COLO829 (cell line): ENCODE results near the gene C4BPB.
A peak's percentile ranks its signal among the peaks of the same experiment; 100 is the strongest.

ENCODE experiments used
- DNase-seq: peaks from one replicate; pipeline ENCODE4 v3.0.0; 2012; ENCODE audit warnings: low spot score

The C4BPB gene

DNA sequence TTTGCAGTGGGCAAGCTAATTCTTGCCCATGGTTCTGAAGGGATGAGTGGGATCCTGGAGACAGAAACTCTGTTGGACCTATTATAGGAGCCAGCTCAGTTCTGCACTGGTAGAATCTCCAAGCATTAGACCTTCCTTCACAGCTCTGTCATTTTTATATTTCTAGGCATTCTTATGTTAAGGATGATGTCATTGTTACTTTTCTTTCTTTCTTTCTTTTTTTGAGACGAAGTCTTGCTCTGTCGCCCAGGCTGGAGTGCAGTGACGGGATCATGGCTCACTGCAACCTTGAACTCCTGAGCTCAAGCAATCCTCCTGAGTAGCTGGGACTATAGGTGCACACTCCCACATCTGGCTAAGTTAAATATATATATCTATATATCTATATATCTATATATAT, 28.1 kb upstream of the C4BPB start:
- DNase-seq = no peak

DNA sequence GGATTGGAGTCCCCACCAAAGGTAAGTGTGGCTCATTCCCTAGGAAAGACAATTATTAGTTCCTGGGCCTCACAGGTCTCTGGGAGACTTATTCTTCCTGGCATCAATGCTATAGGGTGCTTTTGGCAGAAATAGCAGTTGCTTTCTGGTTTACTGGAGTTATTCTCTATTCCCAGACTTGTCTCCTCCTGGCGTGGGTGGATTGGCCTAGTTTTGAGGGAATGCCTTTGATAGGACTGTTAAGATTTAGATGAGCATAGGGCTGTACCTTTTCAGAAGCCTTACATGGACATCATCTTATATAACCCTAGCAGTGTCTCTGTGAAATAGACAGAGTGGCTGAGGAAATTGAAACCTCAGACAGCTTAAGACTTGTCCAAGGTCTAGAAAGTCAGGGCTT, 26.6 kb upstream of the C4BPB start:
- DNase-seq = no peak

DNA sequence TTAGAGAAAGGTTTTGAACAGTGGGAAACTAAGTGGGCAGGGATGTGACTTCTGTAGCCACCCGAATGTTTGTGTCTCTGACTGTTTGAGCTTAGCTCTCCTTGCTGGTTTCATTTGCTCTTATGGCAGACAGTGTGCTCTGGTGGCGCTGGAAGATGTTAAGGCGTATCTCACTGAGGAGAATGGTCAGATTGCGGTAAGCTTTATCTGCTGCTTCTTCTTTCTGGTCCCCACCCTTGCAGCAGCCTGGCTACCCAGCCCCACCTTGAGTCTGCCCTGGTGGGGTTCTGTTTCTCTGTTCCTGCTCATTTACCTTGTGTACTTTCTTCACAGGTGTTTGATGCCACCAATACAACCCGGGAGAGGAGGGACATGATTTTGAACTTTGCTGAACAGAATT, 25.6 kb upstream of the C4BPB start:
- no peak for DNase-seq

DNA sequence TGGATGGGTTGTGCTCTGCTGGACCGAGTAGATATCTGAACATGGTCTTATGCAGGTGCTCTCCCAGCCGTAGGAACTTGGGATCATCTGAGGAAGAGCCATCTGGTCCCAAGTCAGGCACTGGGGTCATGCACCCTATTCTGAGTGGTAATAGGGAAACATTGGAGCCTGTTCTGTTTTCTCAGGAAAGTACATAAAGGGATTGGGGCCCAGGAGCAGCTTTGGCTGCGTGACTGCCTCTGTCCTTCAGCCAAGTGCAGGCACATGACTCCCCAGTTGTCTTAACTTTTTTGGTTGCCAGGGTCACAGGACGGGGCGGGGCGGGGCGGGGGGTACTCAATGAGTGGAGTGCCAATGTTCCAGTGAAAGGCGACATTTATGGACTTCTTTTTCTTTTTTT, 24.1 kb upstream of the C4BPB start:
- no peak for DNase-seq

DNA sequence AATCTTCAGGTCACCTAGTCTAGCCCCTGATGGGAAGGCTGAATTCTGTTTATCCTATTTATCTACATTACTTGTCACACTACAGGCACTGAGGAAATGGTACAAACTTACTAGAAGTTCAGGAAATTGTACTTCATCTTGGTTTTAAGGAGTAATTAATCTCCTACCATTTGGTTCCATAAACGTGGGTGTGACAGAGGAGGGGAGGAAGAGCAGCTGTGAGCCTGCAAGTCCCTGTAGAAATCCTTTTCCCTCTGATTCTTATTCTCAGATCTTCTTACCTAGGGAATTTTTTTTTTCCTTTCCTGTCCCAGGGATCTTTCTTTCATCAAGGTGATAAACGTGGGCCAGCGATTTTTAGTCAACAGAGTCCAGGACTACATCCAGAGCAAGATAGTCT, 21.5 kb upstream of the C4BPB start:
- no peak for DNase-seq

DNA sequence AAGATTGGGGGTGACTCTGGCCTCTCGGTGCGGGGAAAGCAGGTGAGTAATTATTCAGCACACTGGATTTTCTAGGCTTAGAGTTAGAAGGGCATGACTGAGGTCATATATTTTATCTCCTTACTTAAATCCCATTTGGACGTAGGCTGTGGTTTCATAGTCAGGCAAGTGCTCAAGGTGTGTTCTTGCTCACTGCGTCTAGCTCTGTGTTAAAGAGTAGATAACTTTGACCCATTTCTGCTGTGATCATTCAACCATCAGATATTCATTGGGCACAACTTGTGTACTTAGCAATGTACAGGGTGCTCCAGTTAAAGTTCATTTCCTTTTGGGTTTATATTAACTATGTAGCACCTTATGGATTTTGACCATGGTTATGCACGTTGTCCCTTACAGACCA, 21.0 kb upstream of the C4BPB start:
- no peak for DNase-seq

DNA sequence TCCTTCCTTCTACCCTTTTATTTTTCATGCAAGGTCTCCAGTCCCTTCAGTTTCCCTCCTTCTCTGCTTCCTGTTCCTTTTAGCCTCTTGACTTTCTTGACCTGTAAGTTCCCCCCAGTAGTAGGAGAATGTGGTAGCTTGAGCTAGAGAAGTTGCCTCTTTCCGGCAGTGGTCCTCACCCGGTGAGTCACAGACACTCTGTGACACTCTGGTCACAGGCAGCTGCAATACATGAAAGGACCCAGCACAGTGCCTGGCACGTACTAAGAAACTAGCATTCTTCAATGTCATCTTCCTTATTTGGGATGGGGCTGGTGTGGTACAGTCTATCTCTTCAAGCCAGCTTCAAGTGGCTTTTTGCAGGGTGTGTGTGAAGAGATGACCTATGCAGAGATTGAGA, 19.6 kb upstream of the C4BPB start:
- DNase-seq = no peak

DNA sequence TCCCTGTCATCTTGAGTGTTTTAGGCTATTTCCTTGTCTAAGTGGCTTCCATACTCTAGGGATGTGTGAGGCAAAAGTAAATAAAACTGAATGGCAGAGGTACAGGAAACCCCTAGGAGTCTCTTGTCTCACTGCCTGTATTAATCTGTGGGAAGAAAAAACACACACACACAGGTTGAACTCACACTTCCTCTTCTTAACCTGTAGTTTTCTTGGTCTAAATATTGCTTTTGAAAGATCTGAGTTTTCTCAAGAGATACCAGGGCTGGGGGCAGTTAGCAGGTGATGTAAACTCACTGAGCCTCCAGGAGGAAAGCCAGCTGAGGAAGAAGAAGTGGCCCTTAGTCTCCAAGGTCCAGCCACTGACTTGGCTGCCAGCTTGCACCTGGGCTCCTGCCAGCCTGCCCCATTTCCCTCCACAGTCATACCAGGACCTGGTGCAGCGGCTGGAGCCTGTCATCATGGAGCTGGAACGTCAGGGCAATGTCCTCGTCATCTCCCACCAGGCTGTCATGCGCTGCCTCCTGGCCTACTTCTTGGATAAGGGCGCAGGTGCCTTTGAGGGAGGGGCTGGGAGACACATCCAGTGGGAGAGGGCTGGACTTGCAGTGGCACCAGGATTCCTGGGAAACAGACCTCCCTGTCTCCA, 18.7 kb upstream of the C4BPB start:
- no peak for DNase-seq

DNA sequence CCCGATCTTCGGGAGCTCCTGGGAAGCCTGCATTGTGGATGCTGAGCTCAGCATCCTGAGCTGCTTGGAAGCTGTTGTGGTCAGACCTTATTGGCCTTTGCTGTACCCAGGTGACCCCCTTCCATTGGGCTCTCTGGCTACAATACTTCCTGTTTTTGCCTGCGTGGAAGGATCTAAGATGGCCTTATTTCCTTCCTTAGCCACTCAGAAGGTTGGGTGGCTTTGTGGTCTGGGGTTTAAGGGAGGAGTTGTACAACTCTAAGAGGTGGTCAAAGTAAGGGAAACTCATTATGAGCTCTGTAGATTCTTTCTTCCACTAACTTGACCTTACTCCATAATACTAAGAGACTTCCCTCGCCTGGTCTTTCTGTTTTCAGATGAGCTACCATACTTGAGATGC, 17.8 kb upstream of the C4BPB start:
- no peak for DNase-seq

DNA sequence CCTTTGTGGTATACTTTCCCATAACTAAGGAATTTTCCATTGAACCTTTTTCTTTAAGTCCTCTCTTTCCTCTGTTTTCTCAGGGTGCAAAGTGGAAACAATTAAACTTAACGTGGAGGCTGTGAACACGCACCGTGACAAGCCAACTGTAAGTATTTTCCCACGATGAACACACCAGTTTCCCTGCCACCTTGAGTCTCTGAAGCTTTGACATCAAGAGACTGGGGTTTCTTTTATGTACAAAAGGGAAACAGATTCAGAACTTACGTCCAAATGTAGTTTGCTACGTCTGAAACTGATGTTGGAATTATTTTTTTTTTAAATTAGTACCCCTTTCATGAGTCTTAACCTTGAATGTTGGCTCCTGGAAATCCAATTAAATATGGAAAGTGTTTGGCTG, 17.2 kb upstream of the C4BPB start:
- DNase-seq = no peak

DNA sequence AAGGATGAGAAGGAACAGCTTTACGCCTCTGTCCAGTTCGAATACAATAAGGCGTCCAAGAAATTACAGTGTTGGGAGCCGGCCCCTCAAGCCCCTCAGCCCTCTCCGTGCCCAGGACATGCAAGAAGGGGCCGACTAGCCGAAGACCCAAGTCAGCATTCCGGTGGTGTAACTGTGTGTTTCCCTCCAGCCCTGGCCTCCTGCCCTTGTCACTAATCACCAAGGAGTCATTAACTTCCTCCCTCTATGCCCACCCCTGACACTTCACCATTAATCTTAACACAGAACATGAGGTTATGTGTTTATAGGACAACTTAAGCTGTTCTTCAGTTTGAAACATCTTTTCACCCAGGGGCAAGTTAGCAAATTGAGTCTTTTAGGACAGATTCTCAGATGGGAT, 16.4 kb upstream of the C4BPB start:
- no peak for DNase-seq

DNA sequence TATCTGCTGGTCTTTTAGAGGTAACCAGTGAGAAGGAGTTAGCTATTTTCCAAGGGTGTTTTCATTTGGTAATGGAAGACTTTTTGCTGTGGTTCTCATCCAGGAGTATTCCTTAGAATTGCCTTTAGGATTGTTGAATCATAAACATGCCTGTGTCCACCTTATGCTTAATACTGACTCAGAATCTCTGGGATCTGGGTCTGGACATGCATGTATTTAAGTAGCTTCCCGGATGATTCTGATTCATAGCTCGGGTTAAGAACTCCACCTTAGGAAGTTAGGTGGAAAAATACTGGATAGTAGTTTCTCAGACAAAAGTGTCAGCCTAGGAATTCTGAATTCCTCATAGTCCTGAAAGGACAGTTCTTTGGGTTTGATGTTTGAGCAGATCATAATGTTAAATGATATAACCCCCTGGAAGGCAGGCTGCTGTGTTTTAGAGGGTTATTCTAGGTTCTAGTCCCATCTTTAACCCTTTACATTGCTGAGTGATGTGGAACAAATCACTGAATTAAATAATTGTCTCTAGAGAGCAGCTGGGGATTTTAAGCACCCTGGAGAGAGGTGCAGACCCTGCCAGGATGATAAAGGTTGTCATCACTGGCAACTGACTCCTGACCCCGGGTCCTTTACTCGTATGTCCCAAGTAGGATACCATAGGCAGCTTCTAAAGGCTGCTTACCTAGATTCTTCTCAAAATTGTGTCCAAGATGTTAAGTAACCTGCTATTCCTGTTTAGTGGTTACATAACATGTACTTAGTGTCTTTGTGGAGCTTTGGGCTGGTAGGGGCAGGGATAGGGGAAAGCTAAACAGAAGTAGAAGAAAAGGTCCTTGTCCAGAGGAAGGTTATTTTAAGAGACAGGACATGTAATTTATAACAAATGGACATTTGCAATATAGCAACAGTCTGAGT, 14.5 kb upstream of the C4BPB start:
- DNase-seq = no peak

DNA sequence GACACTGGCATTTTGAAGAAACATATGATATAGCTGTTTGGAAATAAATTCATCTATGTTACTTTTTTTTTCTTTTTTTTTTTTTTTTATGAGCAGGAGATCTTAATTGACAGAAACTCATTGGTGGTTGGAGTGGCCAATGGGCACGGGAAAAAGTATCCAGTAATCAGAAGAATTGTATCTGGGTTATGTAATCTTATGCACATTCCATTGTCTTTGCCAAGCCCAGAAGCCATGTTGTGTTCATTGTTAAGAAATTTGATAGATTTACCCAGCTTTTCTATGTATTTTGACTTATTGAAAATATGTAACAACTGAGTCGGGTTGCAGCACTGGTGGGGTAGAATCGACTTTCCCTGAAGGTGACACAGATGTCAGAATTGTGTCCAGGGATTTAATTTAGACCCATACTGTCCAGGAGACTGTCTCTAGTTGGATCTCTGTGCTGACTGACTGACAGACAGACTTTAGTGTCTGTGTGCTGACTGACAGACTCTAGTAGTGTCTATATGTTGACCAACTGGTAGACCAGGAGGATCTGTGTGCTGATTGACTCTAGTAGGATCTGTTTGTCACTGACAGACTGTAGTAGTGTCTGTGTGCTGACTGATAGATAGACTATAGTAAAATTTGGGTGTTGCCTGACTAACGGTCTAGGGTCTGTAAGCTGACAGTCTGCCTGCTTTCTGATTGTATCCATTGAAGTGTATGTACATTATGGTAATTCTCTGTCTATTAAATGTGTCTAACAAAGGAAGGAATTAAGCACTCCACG, 12.3 kb upstream of the C4BPB start:
- no peak for DNase-seq

DNA sequence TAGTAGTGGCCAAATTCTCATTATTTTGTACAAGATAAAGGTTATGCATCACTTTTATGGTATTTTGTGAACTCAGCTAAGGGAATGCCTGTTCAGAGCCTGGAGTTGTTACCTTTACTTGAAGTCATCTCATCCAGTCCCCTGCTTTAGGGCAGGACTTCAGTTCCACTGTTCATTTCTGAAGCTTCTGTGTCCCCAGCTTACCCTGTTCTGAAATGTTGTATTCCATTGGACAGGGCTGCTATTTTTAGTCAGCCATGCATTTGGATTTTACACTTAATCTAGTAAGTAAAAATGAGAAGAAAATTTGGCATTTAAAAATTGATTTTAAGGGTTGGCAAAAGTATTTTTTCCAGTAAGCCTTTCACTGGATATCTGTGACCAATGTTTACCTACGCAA, 11.6 kb upstream of the C4BPB start:
- no peak for DNase-seq

DNA sequence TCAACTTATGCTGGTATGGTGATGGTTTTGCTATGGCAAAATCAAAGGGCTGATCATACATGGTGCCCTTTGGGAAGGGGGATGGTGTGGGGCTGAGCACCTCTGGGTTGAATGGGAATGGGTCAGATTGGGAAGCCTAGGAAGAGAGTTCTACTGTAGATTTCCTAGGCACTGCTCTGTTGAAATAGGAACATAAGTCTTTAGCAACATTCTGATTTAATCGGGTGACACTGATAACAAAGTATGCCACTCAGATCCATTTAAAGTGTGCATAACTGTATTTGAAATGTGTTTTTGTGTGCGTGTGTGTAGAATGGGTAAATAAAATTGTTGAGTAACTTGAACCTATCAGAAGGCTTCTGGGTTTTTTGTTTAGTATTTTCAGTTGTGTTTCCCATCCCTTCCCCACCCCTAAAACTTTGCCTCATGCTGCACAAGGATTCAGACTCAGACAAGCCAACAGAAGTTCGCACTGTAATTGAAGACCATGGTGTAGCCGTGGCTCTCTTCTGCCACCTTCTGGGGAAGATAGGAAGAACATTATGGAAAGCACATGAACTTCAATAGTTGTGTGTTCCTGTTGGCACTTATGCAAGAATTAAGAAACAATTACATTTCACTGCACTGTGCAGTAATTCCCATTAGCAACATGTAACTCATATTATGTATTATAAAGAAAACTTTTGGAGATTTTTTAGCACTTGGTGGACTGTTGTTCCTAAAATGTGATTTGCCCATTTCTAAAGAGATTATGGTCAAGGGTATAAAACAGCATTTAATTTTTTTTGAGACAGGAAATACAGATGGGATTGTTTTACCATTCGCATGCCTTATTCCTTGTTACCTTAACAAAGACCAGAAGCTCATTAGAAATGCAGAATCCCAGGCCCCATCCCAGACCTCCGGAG, 10.9 kb upstream of the C4BPB start:
- peak; percentile 85 for DNase-seq

DNA sequence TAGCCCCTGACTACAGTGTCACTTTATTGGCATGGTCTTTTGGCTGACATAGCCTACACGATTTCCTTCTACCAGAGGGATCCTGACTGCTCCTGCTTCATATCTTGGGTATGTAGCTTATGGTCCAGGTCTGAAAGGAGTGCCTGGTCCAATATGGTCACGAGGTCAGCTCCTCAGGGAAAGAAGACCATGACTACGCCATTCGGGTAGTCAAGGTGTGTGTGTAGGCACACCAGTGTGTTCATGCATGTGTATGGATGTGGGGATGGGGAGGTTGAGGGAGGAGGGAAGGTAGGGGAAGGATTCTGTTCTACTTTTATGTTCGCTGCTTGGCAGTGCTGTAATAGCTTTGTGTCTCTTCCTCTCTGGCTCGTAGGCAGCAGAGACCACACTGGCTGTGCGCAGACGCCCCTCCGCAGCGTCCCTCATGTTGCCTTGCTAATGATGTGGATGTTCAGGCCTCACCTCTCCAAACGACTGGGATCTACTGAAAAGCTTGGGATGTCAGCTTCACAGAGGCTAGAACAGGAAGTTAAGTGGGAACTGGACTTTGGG, 10.0 kb upstream of the C4BPB start:
- DNase-seq = no peak

DNA sequence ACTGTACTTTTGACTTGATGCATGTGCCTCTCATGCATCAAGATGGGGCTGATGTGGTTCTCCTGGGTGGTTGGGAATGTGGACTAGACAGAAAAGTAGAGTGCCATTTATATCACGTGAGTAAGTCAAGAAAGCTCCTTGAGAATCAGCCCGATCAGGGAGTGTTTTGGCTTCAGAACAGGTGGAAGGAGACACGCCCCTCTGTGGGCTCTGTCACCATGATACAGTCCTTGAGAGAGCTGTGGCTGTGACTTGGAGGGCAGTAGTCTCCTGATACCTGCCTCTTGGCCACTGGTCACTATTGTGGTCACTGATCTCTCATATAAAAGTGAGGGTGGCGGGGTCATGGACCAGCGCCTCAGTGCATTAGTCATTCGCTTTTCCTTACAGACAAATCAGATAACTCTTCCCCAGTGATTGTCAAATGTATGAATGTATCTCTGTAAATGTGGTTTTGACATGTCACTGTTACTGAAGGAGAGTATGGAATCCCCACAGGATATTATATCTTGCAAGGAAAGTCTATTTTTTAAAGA, 8.9 kb upstream of the C4BPB start:
- DNase-seq = no peak

DNA sequence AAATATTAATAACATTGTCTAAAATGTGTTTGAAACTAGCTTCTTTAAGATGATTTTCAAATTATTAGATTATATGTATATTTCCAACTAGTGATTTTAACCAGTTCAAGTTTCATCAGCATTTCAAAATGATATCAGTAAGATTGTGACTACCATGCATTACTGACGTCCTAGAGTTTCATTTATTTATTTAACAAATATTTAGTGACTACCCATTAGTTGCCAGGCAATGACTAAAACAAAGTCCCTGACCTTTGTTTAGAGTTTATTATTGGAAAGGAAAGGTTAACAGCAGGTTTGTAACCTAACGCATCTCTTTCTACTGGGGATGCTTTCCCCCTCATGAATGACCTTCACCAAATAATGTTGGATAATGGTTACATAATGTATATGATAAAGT, 7.6 kb upstream of the C4BPB start:
- no peak for DNase-seq

DNA sequence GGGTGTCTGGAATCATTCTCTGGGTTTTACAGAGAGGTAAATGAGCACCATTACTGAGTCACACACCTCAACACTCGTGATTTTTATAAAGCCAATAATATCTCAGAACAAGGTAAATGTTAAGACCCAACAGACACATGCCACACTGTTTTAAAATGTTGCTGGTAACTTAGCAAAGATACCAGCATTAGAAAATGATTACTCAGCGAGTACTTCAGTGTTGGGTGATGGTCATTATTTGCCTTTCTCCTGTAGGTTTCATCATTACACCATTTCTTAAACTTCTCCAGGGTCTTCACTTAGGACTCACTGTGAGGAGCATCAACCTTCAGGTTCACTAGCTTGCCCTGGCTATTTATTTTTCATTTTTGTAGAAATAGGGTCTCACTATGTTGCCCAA, 6.9 kb upstream of the C4BPB start:
- no peak for DNase-seq

DNA sequence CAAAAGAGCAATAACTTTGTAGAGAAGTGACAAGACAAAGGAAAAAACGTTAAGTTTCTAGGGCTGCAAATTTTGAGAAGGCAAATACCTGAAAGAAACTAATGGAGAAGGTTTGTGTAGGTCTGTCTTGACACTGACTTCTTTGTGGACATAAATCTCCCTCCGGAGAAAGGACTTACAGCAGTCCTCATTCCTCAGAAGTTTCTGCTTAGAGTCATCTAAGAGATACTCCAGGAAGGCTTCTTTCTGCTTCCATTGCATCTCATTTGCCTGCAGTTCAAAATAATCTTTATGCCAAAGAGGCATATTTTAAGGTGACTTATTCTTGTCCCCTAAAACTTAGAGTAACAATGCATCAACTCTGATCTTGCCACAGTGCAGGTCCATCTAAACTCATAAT, 4.4 kb upstream of the C4BPB start:
- DNase-seq = peak; percentile 21

DNA sequence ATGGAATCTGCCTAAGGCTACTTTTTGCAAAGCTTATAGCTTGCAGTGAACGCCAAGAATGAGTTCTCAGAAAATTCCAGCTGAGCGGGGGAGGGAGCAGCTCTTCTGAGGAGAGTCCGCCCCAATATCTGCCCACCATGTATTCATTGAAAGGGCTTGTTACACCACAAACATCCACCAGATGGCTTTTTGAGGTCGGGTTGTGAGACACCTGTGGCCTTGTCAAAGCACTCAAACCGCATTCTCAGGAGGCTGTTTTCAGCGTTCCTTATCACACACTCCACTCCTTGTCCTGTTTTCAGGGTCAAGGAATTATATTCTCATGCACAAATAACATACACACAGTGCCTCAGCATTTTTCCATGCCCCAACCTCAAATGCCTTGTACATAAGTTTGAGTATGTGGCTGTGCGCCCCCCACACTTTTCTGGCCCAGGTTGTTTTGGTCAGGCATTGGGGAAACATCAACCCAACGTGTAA, 3.9 kb upstream of the C4BPB start:
- peak; percentile 85 for DNase-seq
